ENCODE results near the gene ORC5. TPM values are rescaled to one million over a fixed set of nuclear protein-coding genes. Genes with fewer than 3 reads are reported as not detected.
A peak's percentile ranks its signal among the peaks of the same experiment; 100 is the strongest.

Gene ORC5
- total RNA-seq, 4 donors from 2014 or later, result 21.8 to 43.8 (median 25.7) TPM

DNA sequence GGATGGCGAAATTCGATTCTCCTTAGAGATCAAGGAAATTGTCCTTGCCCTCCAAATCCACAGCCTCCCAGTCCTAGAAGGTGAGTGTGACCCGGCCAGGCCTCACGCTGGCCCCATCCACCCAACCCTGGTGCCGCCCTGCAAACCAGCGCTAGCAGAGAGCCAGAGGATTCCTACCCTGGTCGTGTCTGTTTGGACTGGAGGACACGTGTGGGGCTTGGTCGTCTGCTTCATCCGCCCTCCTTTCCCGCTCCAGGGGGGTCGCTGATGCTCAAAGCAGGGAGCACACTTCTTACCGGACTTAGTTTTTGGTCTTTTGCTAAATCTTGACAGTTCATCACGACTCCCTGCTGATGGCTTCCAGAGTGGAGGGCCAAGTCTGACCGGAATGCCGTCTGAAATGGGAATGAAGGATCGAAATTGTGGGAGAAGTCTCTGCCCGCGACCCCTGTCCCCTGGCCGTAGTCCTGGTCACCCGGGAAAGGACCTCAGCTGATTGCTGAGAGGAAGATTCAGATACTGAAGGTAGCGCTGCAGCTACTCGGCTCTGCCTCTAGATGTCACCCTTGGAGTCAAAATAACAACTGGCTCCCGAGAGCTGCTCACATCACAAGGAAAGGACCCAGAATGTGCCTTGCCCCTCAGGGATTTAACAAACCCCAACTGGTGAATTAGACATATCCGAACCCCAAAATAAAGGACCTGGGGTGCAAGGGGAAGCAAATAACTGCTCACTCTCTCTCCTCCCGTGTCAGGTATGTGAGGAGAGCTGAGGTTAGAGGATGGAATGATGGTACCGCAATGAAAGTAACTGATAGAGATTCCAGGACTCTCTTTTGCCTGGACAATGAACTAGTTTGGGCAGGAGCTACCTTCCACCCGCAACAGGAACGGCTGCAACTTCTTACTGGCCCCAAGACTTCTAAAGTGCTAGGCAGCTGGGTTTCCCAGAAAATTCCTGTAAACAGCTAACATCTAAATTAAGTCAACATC, 23.5 kb upstream of the ORC5 start:
- intact Hi-C loops (cut with DNase I), result loop anchor here (5.0 kb wide), 1 partner anchor 616 kb away; no protein-coding TSS in a partner anchor
- no peaks in the 10 kb centered on the region for H3K4me1 ChIP-seq
- no peak overlapping the region for H3K4me3 ChIP-seq (replicated peaks in 1 of 3)
- H3K36me3 ChIP-seq, result no peaks in the 10 kb centered on the region
- no peaks in the 10 kb centered on the region for H3K27me3 ChIP-seq
- 20 to 23% methylated on average over 29 of the region's 29 CpGs for WGBS, 2 donors
- H3K27ac ChIP-seq, result no peak overlapping the region
- DNase-seq, result peak; percentile 40 to 46
- no peaks in the 10 kb centered on the region for H3K9me3 ChIP-seq
- TF ChIP-seq POLR2A (IDR thresholded peaks at IDR 0.05), result no peak
- TF ChIP-seq, protein P1, sequence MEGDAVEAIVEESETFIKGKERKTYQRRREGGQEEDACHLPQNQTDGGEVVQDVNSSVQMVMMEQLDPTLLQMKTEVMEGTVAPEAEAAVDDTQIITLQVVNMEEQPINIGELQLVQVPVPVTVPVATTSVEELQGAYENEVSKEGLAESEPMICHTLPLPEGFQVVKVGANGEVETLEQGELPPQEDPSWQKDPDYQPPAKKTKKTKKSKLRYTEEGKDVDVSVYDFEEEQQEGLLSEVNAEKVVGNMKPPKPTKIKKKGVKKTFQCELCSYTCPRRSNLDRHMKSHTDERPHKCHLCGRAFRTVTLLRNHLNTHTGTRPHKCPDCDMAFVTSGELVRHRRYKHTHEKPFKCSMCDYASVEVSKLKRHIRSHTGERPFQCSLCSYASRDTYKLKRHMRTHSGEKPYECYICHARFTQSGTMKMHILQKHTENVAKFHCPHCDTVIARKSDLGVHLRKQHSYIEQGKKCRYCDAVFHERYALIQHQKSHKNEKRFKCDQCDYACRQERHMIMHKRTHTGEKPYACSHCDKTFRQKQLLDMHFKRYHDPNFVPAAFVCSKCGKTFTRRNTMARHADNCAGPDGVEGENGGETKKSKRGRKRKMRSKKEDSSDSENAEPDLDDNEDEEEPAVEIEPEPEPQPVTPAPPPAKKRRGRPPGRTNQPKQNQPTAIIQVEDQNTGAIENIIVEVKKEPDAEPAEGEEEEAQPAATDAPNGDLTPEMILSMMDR (IDR thresholded peaks at IDR 0.05), result peak; percentile 17 to 80 (median 74)

DNA sequence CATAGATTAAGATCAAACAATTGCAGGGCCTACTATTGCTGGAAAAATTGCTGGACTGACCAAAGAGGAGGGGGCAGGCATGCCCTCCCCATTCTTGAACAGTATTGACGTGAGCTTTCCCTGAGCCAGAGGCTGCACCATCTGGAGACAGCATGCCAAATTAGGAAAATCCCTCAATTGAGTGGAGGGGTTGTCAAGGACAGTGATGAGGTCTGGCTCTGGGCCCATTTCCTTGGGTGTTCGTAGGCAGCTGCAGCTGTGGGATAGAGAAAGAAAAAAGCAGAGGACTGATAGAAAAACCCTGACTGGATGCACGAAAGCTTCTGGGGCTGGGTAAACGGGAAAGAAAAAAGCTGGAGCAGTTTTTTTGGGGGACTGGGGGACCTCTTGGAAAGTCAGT, 22.8 kb upstream of the ORC5 start:
- TF ChIP-seq POLR2A (IDR thresholded peaks at IDR 0.05), result no peak
- TF ChIP-seq, protein P1 (IDR thresholded peaks at IDR 0.05), result no peak
- Histone ChIP-seq H3K4me1 (no peaks in the 10 kb centered on the region), H3K27ac (no peak overlapping the region), H3K27me3 (no peaks in the 10 kb centered on the region), H3K4me3 (replicated peaks in 1 of 3) (no peak overlapping the region), H3K9me3 (no peaks in the 10 kb centered on the region), H3K36me3 (no peaks in the 10 kb centered on the region)
- intact Hi-C loops (cut with DNase I), result loop anchor here (5.0 kb wide), 1 partner anchor 617 kb away; no protein-coding TSS in a partner anchor
- no peak for DNase-seq
- 44 to 47% methylated on average over 4 of the region's 4 CpGs for WGBS, 2 donors

DNA sequence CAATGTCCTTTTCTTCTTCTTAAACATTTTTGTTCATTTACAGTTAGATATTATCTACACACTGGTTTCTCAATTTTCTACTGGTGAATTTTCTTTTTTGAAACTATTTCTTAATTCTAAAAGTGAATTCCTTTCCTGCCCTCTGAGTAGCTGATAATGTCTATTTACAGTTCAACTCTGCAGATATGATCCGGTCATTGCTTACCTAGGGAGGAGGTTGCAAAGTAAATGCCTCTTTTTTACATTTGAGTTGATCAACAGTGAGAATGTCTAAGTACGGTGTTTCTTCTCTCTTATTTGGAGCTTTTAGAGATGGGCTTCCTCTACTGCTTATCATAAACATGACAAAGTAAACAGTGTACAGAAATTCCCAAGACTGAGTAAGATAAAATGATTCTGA, 20.6 kb upstream of the ORC5 start:
- Histone ChIP-seq H3K36me3 (no peaks in the 10 kb centered on the region), H3K27me3 (no peaks in the 10 kb centered on the region), H3K4me3 (replicated peaks in 1 of 3) (no peak overlapping the region), H3K4me1 (no peaks in the 10 kb centered on the region), H3K9me3 (no peaks in the 10 kb centered on the region), H3K27ac (no peak overlapping the region)
- no peak for TF ChIP-seq POLR2A (IDR thresholded peaks at IDR 0.05)
- TF ChIP-seq, protein P1 (IDR thresholded peaks at IDR 0.05), result no peak
- 82 to 85% methylated on average over 2 of the region's 2 CpGs for WGBS, 2 donors
- DNase-seq, result no peak
- intact Hi-C loops (cut with DNase I), result no loop called here

DNA sequence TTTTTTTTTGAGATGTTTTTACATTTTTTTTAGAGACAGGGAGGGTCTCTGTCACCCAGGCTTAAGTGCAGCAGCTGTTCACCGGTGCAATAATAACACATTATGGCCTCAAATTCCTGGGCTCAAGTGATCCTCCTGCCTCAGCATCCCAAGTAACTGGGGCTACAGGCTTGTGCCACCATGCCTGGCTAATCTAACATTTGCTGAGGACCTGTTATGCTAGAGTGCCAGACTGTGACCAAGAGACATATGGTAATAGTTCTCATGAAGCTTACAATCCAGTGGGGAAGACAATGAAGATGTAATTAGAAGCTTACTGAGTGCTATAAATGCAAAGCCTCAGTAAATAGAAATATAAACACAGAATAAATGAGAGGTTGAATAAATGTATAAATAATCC, 17.6 kb upstream of the ORC5 start:
- WGBS, 2 donors, result 27 to 46% methylated on average over 1 of the region's 1 CpG
- H3K4me1 ChIP-seq, result no peaks in the 10 kb centered on the region
- DNase-seq, result no peak
- H3K4me3 ChIP-seq (replicated peaks in 1 of 3), result no peak overlapping the region
- H3K27me3 ChIP-seq, result no peaks in the 10 kb centered on the region
- H3K27ac ChIP-seq, result no peak overlapping the region
- intact Hi-C loops (cut with DNase I), result no loop called here
- H3K9me3 ChIP-seq, result no peaks in the 10 kb centered on the region
- no peaks in the 10 kb centered on the region for H3K36me3 ChIP-seq
- TF ChIP-seq POLR2A (IDR thresholded peaks at IDR 0.05), result no peak
- TF ChIP-seq, protein P1 (IDR thresholded peaks at IDR 0.05), result no peak

DNA sequence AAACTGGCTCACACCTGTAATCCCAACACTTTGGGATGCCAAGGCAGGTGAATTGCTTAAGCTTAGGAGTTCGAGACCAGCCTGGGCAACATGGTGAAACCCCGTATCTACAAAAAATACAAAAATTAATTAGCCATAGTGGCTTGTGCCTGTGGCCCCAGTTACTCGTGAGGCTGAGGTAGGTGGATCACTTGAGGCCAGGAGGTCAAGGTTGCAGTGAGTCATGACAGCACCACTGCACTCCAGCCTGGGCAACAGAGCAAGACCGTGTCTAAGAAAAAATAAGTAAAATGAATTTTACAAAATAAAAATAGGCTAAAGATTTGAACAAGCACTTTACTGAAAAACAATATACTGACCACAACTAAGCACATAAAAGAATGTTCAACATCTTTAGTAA, 9.8 kb upstream of the ORC5 start:
- Histone ChIP-seq H3K4me3 (replicated peaks in 1 of 3) (no peak overlapping the region), H3K9me3 (no peaks in the 10 kb centered on the region), H3K27ac (no peak overlapping the region), H3K36me3 (no peaks in the 10 kb centered on the region), H3K4me1 (no peaks in the 10 kb centered on the region), H3K27me3 (no peaks in the 10 kb centered on the region)
- intact Hi-C loops (cut with DNase I), result no loop called here
- TF ChIP-seq, protein P1 (IDR thresholded peaks at IDR 0.05), result no peak
- TF ChIP-seq POLR2A (IDR thresholded peaks at IDR 0.05), result no peak
- 74 to 79% methylated on average over 4 of the region's 4 CpGs for WGBS, 2 donors
- DNase-seq, result no peak

All from thyroid gland (tissue), 4 donors.